Loucy (cell line): ENCODE data around the gene LRPPRC.

Source experiments
- EZH2phosphoT487 ChIP-seq: fragments of 200-600 bp; IDR thresholded peaks from 2 replicates; pipeline ENCODE4 v1.6.1; 2018; ENCODE audit warnings: antibody characterized with exemption, mild to moderate bottlenecking, moderate library complexity, borderline replicate concordance
- TF ChIP-seq, protein P1 (sequence below): fragments of 200-600 bp; sonication (generic); conservative IDR thresholded peaks from 2 replicates; pipeline ENCODE4 v1.5.1; 2014; ENCODE audit warnings: mild to moderate bottlenecking, antibody characterized with exemption, low read length

DNA sequence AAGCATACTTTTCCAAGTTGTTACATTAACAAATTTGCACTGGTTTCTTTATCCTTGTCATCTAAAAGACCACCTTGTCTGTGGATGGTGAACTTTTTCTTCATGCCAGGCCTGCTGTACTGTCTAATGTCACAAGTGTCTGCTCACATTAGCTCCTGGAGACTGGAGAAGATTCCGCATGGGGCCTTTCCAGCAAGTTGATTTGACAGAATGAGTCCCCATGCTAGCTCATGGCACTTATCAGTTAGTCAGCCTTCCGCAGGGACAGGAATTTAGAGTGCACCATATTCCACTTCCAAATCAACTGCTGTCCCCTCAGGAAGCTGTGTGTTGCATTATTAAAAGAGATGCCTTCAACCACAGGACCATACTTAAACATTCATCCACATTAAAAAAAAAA lies 41.4 kb upstream of the LRPPRC start:
- TF ChIP-seq, protein P1, sequence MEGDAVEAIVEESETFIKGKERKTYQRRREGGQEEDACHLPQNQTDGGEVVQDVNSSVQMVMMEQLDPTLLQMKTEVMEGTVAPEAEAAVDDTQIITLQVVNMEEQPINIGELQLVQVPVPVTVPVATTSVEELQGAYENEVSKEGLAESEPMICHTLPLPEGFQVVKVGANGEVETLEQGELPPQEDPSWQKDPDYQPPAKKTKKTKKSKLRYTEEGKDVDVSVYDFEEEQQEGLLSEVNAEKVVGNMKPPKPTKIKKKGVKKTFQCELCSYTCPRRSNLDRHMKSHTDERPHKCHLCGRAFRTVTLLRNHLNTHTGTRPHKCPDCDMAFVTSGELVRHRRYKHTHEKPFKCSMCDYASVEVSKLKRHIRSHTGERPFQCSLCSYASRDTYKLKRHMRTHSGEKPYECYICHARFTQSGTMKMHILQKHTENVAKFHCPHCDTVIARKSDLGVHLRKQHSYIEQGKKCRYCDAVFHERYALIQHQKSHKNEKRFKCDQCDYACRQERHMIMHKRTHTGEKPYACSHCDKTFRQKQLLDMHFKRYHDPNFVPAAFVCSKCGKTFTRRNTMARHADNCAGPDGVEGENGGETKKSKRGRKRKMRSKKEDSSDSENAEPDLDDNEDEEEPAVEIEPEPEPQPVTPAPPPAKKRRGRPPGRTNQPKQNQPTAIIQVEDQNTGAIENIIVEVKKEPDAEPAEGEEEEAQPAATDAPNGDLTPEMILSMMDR = no peak
- TF ChIP-seq EZH2phosphoT487 = no peak
